COLO668 (cell line): ENCODE results near the gene CHCHD6.

ENCODE experiments used
- DNase-seq: peaks from one replicate; lab custom pipeline; 2025; ENCODE audit not compliant: unreplicated experiment; lab: John Stamatoyannopoulos, UW

The CHCHD6 gene

GRCh38 chr3:126956866-126957650 lies 253.0 kb downstream of the CHCHD6 start:
- no peak for DNase-seq

GRCh38 chr3:126957776-126958637 lies 254.0 kb downstream of the CHCHD6 start:
- DNase-seq, result no peak

- DNase-seq, result no peak
These were observed 254.6 kb downstream of the CHCHD6 start for GRCh38 chr3:126958638-126959085.

GRCh38 chr3:126959136-126959920 lies 255.3 kb downstream of the CHCHD6 start:
- no peak for DNase-seq

- DNase-seq, result peak; percentile 35
These were observed 256.0 kb downstream of the CHCHD6 start for GRCh38 chr3:126959921-126960603.

GRCh38 chr3:126960604-126960995 lies 256.6 kb downstream of the CHCHD6 start:
- DNase-seq, result no peak

- DNase-seq, result no peak
These were observed 257.3 kb downstream of the CHCHD6 start for GRCh38 chr3:126961191-126961790.

- DNase-seq, result no peak
These were observed 257.9 kb downstream of the CHCHD6 start for GRCh38 chr3:126961791-126962461.

GRCh38 chr3:126962756-126963155 lies 258.7 kb downstream of the CHCHD6 start:
- DNase-seq, result no peak

GRCh38 chr3:126963261-126964190 lies 259.5 kb downstream of the CHCHD6 start:
- DNase-seq, result no peak

GRCh38 chr3:126964261-126964660 lies 260.2 kb downstream of the CHCHD6 start:
- DNase-seq, result no peak

GRCh38 chr3:126964950-126965349 lies 260.9 kb downstream of the CHCHD6 start:
- no peak for DNase-seq

GRCh38 chr3:126965526-126966080 lies 261.6 kb downstream of the CHCHD6 start:
- no peak for DNase-seq

GRCh38 chr3:126967386-126967785 lies 263.3 kb downstream of the CHCHD6 start:
- no peak for DNase-seq

GRCh38 chr3:126968391-126969390 lies 264.7 kb downstream of the CHCHD6 start:
- DNase-seq, result no peak

- no peak for DNase-seq
These were observed 265.5 kb downstream of the CHCHD6 start for GRCh38 chr3:126969586-126969985.

- DNase-seq, result no peak
These were observed 266.1 kb downstream of the CHCHD6 start for GRCh38 chr3:126970101-126970500.
